AG08395 (cell line): ENCODE measurements around the gene TMEM74B.

ENCODE experiments used
- DNase-seq: peaks from one replicate; pipeline ENCODE4 v3.0.0; 2012; ENCODE audit warnings: mixed read lengths, low spot score

TMEM74B gene

GRCh38 chr20:1205802-1206201 lies 21.0 kb upstream of the TMEM74B start:
- DNase-seq, result no peak

- DNase-seq, result no peak
Observed at GRCh38 chr20:1204576-1204975, 19.8 kb upstream of the TMEM74B start.

- DNase-seq, result no peak
Observed at GRCh38 chr20:1204113-1204512, 19.3 kb upstream of the TMEM74B start.

- DNase-seq, result no peak
Observed at GRCh38 chr20:1203630-1204029, 18.8 kb upstream of the TMEM74B start.

- no peak for DNase-seq
Observed at GRCh38 chr20:1202762-1203504, 18.2 kb upstream of the TMEM74B start, which contains the start of gene C20orf202. TSS of gene C20orf202 (plus strand) at chr20:1203454. CDS start at chr20:1203586, 132 bp downstream.

- DNase-seq, result no peak
Observed at GRCh38 chr20:1199964-1200363, 15.2 kb upstream of the TMEM74B start.

- DNase-seq, result no peak
Observed at GRCh38 chr20:1199212-1199873, 14.6 kb upstream of the TMEM74B start.

- no peak for DNase-seq
Observed at GRCh38 chr20:1198751-1199150, 14.0 kb upstream of the TMEM74B start.

- no peak for DNase-seq
Observed at GRCh38 chr20:1197801-1198200, 13.0 kb upstream of the TMEM74B start.

- no peak for DNase-seq
Observed at GRCh38 chr20:1196634-1197033, 11.9 kb upstream of the TMEM74B start.

GRCh38 chr20:1195226-1195625 lies 10.4 kb upstream of the TMEM74B start:
- DNase-seq, result no peak

GRCh38 chr20:1191299-1191698 lies 6.5 kb upstream of the TMEM74B start:
- DNase-seq, result no peak

GRCh38 chr20:1190847-1191246 lies 6.1 kb upstream of the TMEM74B start:
- no peak for DNase-seq

GRCh38 chr20:1189827-1190226 lies 5.0 kb upstream of the TMEM74B start:
- DNase-seq, result no peak

- DNase-seq, result no peak
Observed at GRCh38 chr20:1188347-1188746, 3.6 kb upstream of the TMEM74B start.

GRCh38 chr20:1187605-1188171 lies 2.9 kb upstream of the TMEM74B start:
- DNase-seq, result no peak

- DNase-seq, result no peak
Observed at GRCh38 chr20:1186367-1186991, 1.7 kb upstream of the TMEM74B start.

- DNase-seq, result peak; percentile 55
Observed at GRCh38 chr20:1185790-1186334, 1.1 kb upstream of the TMEM74B start.

- no peak for DNase-seq
Observed at GRCh38 chr20:1185316-1185741, 548 bp upstream of the TMEM74B start.

- DNase-seq, result no peak
Observed at GRCh38 chr20:1184260-1184637, 532 bp downstream of the TMEM74B start.

- DNase-seq, result no peak
Observed at GRCh38 chr20:1183153-1183552, 1.6 kb downstream of the TMEM74B start.

- no peak for DNase-seq
Observed at GRCh38 chr20:1182106-1182505, 2.7 kb downstream of the TMEM74B start.

- DNase-seq, result no peak
Observed at GRCh38 chr20:1180949-1181348, 3.8 kb downstream of the TMEM74B start.
